HG02678 (cell line): ENCODE results near the gene CTNND2.

ENCODE experiments used
- ATAC-seq: cut with Tn5 transposase; IDR thresholded peaks from one replicate; pipeline ENCODE4 v1.9.1; 2021; ENCODE audit warnings: mild to moderate bottlenecking, moderate library complexity; ENCODE audit not compliant: unreplicated experiment

Gene CTNND2

GRCh38 chr5:11904265-11904906, at the start of gene CTNND2:
TSS of gene CTNND2 (minus strand) at chr5:11904446. CDS start at chr5:11903853, 593 bp downstream.
- ATAC-seq, result no peak

GRCh38 chr5:11946317-11946716, 42.1 kb upstream of the CTNND2 start:
- ATAC-seq, result no peak

- no peak for ATAC-seq
Measured at GRCh38 chr5:11941566-11941965, 37.3 kb upstream of the CTNND2 start.

- ATAC-seq, result no peak
Measured at GRCh38 chr5:11931638-11932037, 27.4 kb upstream of the CTNND2 start.

- no peak for ATAC-seq
Measured at GRCh38 chr5:11928909-11929308, 24.7 kb upstream of the CTNND2 start.

- ATAC-seq, result no peak
Measured at GRCh38 chr5:11925701-11926100, 21.5 kb upstream of the CTNND2 start.

GRCh38 chr5:11922394-11922793, 18.1 kb upstream of the CTNND2 start:
- ATAC-seq, result no peak

GRCh38 chr5:11918463-11919045, 14.3 kb upstream of the CTNND2 start:
- no peak for ATAC-seq

- ATAC-seq, result no peak
Measured at GRCh38 chr5:11909471-11909870, 5.2 kb upstream of the CTNND2 start.

- ATAC-seq, result no peak
Measured at GRCh38 chr5:11906497-11906896, 2.3 kb upstream of the CTNND2 start.

GRCh38 chr5:11905206-11905605, 960 bp upstream of the CTNND2 start:
- ATAC-seq, result no peak

- ATAC-seq, result peak; percentile 50
Measured at GRCh38 chr5:11903614-11904264, 507 bp downstream of the CTNND2 start.

- no peak for ATAC-seq
Measured at GRCh38 chr5:11903121-11903613, 1.1 kb downstream of the CTNND2 start.

- no peak for ATAC-seq
Measured at GRCh38 chr5:11902201-11902619, 2.0 kb downstream of the CTNND2 start.

GRCh38 chr5:11898787-11899186, 5.5 kb downstream of the CTNND2 start:
- no peak for ATAC-seq

GRCh38 chr5:11897781-11898180, 6.5 kb downstream of the CTNND2 start:
- ATAC-seq, result no peak

- no peak for ATAC-seq
Measured at GRCh38 chr5:11894992-11895391, 9.3 kb downstream of the CTNND2 start.

- no peak for ATAC-seq
Measured at GRCh38 chr5:11892832-11893231, 11.4 kb downstream of the CTNND2 start.

GRCh38 chr5:11890777-11891176, 13.5 kb downstream of the CTNND2 start:
- ATAC-seq, result no peak

- ATAC-seq, result no peak
Measured at GRCh38 chr5:11888221-11888620, 16.0 kb downstream of the CTNND2 start.

GRCh38 chr5:11878814-11879213, 25.4 kb downstream of the CTNND2 start:
- ATAC-seq, result no peak

- ATAC-seq, result no peak
Measured at GRCh38 chr5:11873587-11873986, 30.7 kb downstream of the CTNND2 start.
